ENCODE results near the gene COLGALT1.
"Not testable (repeated sequence)": the region's sequence is repeated elsewhere in the genome, so short reads cannot be mapped to it uniquely, and the experiment has no call there.

COLGALT1 gene

GRCh38 chr19:17532557-17532956 lies 22.9 kb upstream of the COLGALT1 start:
- no peak for DNase-seq (ENCODE audit: low read depth, low spot score)

DNA sequence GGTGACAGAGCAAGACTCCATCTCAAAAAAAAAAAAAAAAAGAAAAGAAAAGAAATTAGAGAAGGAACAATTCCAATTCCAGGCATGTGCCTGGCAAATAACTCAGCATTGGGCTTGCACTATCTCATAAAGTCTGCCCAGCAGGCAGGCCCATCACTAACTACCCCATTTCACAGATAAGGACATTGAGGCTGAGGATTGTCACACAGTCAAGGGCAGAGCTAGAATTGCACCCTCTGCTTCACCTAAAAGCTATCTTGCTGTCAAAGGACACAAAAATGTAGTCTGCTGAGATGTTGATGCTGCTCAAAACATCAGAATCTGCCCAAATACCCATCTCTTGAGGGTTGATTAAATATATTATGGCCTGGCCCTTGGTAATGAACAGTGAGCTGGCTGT lies 20.7 kb upstream of the COLGALT1 start:
- DNase-seq (ENCODE audit: low read depth, low spot score) = no peak

GRCh38 chr19:17536955-17537354 lies 18.5 kb upstream of the COLGALT1 start:
- no peak for DNase-seq (ENCODE audit: low read depth, low spot score)

- no peak for DNase-seq (ENCODE audit: low read depth, low spot score)
Observed at GRCh38 chr19:17538684-17539237, 16.7 kb upstream of the COLGALT1 start.

GRCh38 chr19:17539238-17540117 lies 16.0 kb upstream of the COLGALT1 start:
- DNase-seq (ENCODE audit: low read depth, low spot score) = peak; percentile 71

- no peak for DNase-seq (ENCODE audit: low read depth, low spot score)
Observed at GRCh38 chr19:17540174-17540573, 15.3 kb upstream of the COLGALT1 start.

- no peak for DNase-seq (ENCODE audit: low read depth, low spot score)
Observed at GRCh38 chr19:17541184-17541759, 14.2 kb upstream of the COLGALT1 start.

GRCh38 chr19:17542042-17542441 lies 13.4 kb upstream of the COLGALT1 start:
- no peak for DNase-seq (ENCODE audit: low read depth, low spot score)

DNA sequence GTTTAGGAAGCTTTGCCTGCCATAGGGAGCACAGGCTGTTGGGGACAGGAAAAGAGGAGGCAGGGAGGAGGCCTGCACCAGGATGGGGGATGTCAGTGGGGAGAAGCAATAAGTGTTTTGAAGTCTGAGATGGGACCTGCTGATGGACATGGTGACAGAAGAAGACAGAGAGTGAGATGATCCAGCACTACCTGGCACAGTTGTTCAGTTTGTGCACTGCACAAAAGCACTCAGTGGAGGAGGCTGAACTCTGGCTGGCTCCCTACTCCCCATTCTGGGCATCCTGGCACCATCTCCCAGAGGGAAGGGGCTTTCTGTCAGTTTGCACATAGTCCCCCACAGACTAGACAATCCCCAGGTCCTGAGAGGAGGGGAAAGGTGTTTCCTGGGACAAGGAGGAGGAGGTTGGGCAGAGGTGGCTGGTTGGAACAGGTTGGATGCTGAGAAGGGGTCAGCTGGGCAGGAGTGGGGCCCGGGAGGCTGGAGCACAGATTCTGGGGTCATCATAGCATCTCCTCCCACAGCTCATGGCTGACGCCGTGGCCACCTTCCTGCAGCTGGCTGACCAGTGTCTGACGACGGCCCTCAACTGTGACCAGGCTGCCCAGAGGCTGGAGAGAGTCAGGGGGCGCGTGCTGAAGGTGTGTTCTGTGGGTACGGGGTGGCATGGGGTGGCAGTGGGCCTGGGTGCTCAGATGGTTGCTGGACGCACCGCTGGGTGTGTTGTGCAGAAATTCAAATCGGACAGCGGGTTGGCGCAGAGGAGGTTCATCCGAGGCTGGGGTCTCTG lies 12.5 kb upstream of the COLGALT1 start:
- no peak for DNase-seq (ENCODE audit: low read depth, low spot score)

DNA sequence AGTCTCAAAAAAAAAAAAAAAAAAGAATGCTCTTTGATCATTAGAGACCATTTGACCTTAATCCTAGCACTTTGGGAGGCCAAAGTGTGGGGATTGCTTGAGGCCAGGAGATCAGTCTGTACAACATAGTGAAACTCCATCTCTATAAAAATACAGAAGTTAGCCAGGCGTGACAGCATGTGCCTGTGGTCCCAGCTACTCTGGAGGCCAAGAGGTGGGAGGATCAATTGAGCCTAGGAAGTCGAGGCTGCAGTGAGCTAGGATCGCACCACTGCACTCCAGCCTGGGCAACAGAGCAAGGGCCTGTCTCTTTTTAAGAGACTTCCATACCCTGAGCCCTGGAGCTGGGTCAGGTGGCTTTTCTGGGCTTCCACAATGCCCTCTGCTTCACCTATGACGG lies 11.5 kb upstream of the COLGALT1 start:
- DNase-seq (ENCODE audit: low read depth, low spot score) = no peak

- no peak for DNase-seq (ENCODE audit: low read depth, low spot score)
Observed at GRCh38 chr19:17544418-17544817, 11.0 kb upstream of the COLGALT1 start.

- no peak for DNase-seq (ENCODE audit: low read depth, low spot score)
Observed at GRCh38 chr19:17548145-17548544, 7.3 kb upstream of the COLGALT1 start.

- DNase-seq (ENCODE audit: low read depth, low spot score) = no peak
Observed at GRCh38 chr19:17549085-17549740, 6.2 kb upstream of the COLGALT1 start.

- DNase-seq (ENCODE audit: low read depth, low spot score) = no peak
Observed at GRCh38 chr19:17550076-17550667, 5.3 kb upstream of the COLGALT1 start.

GRCh38 chr19:17552735-17553134 lies 2.7 kb upstream of the COLGALT1 start:
- not testable (repeated sequence) for DNase-seq (ENCODE audit: low read depth, low spot score)

DNA sequence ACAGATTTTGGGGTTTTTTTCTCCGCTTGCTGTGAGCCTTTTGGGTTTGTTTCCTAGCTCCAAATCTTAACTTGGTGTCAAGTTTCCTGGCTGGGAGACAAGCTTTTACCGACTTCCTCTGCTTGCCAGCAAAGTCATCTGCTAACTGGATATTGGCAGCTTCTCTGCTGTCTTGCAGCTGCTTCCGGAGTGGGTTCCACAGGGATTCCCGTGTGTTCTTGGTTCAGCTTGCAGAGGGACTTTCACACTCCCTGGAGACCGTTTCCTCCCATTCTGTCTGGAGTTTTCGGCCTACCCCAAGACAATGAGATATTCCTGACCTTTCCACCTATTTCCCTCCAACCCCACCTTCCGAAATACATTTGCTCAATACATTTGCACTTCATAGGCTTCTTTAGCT lies 2.2 kb upstream of the COLGALT1 start:
- no peak for DNase-seq (ENCODE audit: low read depth, low spot score)

- DNase-seq (ENCODE audit: low read depth, low spot score) = no peak
Observed at GRCh38 chr19:17554968-17555479, 425 bp upstream of the COLGALT1 start.

DNA sequence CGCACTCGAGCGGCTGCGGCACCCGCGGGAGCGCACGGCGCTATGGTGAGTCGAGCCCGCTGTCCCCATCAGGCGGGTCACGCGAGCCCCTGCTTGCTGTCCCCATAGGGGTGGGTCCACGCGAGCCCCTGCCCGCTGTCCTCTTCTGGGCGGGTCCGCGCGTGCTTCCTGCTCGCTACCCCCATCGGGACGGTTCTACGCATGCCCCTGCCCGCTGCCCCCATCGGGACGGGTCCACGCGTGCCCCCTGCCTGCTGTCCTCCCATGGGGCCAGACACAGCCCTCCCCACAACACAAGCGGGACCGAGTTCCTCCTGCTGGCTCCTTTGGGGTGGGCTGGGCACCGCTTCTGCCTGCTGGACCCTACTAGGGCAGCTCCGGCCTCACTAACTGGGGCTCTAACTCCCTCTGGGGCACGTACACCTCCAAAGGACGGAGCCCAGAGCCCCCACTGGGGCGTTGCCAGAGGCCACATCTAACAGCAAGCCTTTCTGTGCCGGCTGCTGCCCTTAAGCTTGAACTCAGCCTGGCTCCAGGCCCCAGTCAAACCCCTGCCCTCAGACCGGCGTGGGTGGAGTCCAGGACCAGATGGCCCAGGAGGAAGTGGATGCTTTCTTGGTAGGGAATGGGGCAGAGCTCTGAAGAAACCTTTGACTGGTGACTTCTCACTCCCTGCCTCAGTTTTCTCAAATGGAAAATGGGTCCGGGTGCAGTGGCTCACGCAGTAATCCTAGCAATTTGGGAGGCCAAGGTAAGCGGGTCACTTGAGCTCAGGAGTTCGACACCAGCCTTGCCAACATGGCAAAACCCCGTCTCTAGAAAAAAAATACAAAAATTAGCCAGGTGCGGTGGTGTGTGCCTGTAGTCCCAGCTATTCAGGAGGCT lies 722 bp downstream of the COLGALT1 start:
- no peak for DNase-seq (ENCODE audit: low read depth, low spot score)

GRCh38 chr19:17556995-17557394 lies 1.5 kb downstream of the COLGALT1 start:
- DNase-seq (ENCODE audit: low read depth, low spot score) = no peak

- no peak for DNase-seq (ENCODE audit: low read depth, low spot score)
Observed at GRCh38 chr19:17557466-17557865, 2.0 kb downstream of the COLGALT1 start.

Measured in iPS DF 19.7 (cell line).